Measurements from ENCODE around the gene HLA-B.
"Not testable (repeated sequence)": the region's sequence is repeated elsewhere in the genome, so short reads cannot be mapped to it uniquely, and the experiment has no call there.

The HLA-B gene

GRCh38 chr6:31381666-31382065 lies 24.7 kb upstream of the HLA-B start:
- Histone ChIP-seq H3K9ac (ENCODE audit: insufficient read length, low read depth) (no peak overlapping the region), H3K4me3 (ENCODE audit: insufficient read length, low read depth) (no peak overlapping the region), H3K36me3 (ENCODE audit: insufficient read depth, insufficient read length, low read length) (no peaks in the 10 kb centered on the region), H3K9me3 (ENCODE audit: insufficient read depth, low read length) (no peaks in the 10 kb centered on the region), H3K27me3 (ENCODE audit: insufficient read depth, insufficient read length) (no peaks in the 10 kb centered on the region), H3K4me1 (ENCODE audit: insufficient read depth, insufficient read length) (no peaks in the 10 kb centered on the region)
- no peak for TF ChIP-seq YY1 (IDR thresholded peaks at IDR 0.05; ENCODE audit: insufficient read depth, insufficient read length)
- TF ChIP-seq ZNF274 (IDR thresholded peaks at IDR 0.05; ENCODE audit: low read depth, low read length): no peak
- no peak for TF ChIP-seq SUZ12 (IDR thresholded peaks at IDR 0.05; ENCODE audit: extremely low read depth, insufficient read depth, insufficient read length)
- no peak for DNase-seq (ENCODE audit: low read depth, low spot score)

GRCh38 chr6:31379850-31380249 lies 22.9 kb upstream of the HLA-B start:
- Histone ChIP-seq H3K4me1 (ENCODE audit: insufficient read depth, insufficient read length) (no peaks in the 10 kb centered on the region), H3K4me3 (ENCODE audit: insufficient read length, low read depth) (no peak overlapping the region), H3K9me3 (ENCODE audit: insufficient read depth, low read length) (no peaks in the 10 kb centered on the region), H3K9ac (ENCODE audit: insufficient read length, low read depth) (no peak overlapping the region), H3K36me3 (ENCODE audit: insufficient read depth, insufficient read length, low read length) (no peaks in the 10 kb centered on the region), H3K27me3 (ENCODE audit: insufficient read depth, insufficient read length) (no peaks in the 10 kb centered on the region)
- no peak for DNase-seq (ENCODE audit: low read depth, low spot score)
- TF ChIP-seq ZNF274 (IDR thresholded peaks at IDR 0.05; ENCODE audit: low read depth, low read length) (no peak), YY1 (IDR thresholded peaks at IDR 0.05; ENCODE audit: insufficient read depth, insufficient read length) (no peak), SUZ12 (IDR thresholded peaks at IDR 0.05; ENCODE audit: extremely low read depth, insufficient read depth, insufficient read length) (no peak)

- H3K9ac ChIP-seq (ENCODE audit: insufficient read length, low read depth): no peak overlapping the region
- no peak for DNase-seq (ENCODE audit: low read depth, low spot score)
- no peaks in the 10 kb centered on the region for H3K9me3 ChIP-seq (ENCODE audit: insufficient read depth, low read length)
- no peaks in the 10 kb centered on the region for H3K36me3 ChIP-seq (ENCODE audit: insufficient read depth, insufficient read length, low read length)
- H3K4me1 ChIP-seq (ENCODE audit: insufficient read depth, insufficient read length): no peaks in the 10 kb centered on the region
- no peaks in the 10 kb centered on the region for H3K27me3 ChIP-seq (ENCODE audit: insufficient read depth, insufficient read length)
- no peak overlapping the region for H3K4me3 ChIP-seq (ENCODE audit: insufficient read length, low read depth)
- no peak for TF ChIP-seq ZNF274 (IDR thresholded peaks at IDR 0.05; ENCODE audit: low read depth, low read length)
- TF ChIP-seq SUZ12 (IDR thresholded peaks at IDR 0.05; ENCODE audit: extremely low read depth, insufficient read depth, insufficient read length): no peak
- no peak for TF ChIP-seq YY1 (IDR thresholded peaks at IDR 0.05; ENCODE audit: insufficient read depth, insufficient read length)
Measured at GRCh38 chr6:31378721-31379103, 21.7 kb upstream of the HLA-B start.

GRCh38 chr6:31378062-31378720 lies 21.2 kb upstream of the HLA-B start:
- no peak for DNase-seq (ENCODE audit: low read depth, low spot score)
- Histone ChIP-seq H3K27me3 (ENCODE audit: insufficient read depth, insufficient read length) (no peaks in the 10 kb centered on the region), H3K36me3 (ENCODE audit: insufficient read depth, insufficient read length, low read length) (no peaks in the 10 kb centered on the region), H3K4me3 (ENCODE audit: insufficient read length, low read depth) (no peak overlapping the region), H3K9me3 (ENCODE audit: insufficient read depth, low read length) (no peaks in the 10 kb centered on the region), H3K9ac (ENCODE audit: insufficient read length, low read depth) (no peak overlapping the region), H3K4me1 (ENCODE audit: insufficient read depth, insufficient read length) (no peaks in the 10 kb centered on the region)
- no peak for TF ChIP-seq ZNF274 (IDR thresholded peaks at IDR 0.05; ENCODE audit: low read depth, low read length)
- TF ChIP-seq YY1 (IDR thresholded peaks at IDR 0.05; ENCODE audit: insufficient read depth, insufficient read length): no peak
- TF ChIP-seq SUZ12 (IDR thresholded peaks at IDR 0.05; ENCODE audit: extremely low read depth, insufficient read depth, insufficient read length): no peak

GRCh38 chr6:31377029-31377428 lies 20.1 kb upstream of the HLA-B start:
- Histone ChIP-seq H3K4me1 (ENCODE audit: insufficient read depth, insufficient read length) (no peaks in the 10 kb centered on the region), H3K9ac (ENCODE audit: insufficient read length, low read depth) (no peak overlapping the region), H3K4me3 (ENCODE audit: insufficient read length, low read depth) (no peak overlapping the region), H3K36me3 (ENCODE audit: insufficient read depth, insufficient read length, low read length) (no peaks in the 10 kb centered on the region), H3K27me3 (ENCODE audit: insufficient read depth, insufficient read length) (no peaks in the 10 kb centered on the region), H3K9me3 (ENCODE audit: insufficient read depth, low read length) (no peaks in the 10 kb centered on the region)
- no peak for DNase-seq (ENCODE audit: low read depth, low spot score)
- TF ChIP-seq ZNF274 (IDR thresholded peaks at IDR 0.05; ENCODE audit: low read depth, low read length) (no peak), SUZ12 (IDR thresholded peaks at IDR 0.05; ENCODE audit: extremely low read depth, insufficient read depth, insufficient read length) (no peak), YY1 (IDR thresholded peaks at IDR 0.05; ENCODE audit: insufficient read depth, insufficient read length) (no peak)

GRCh38 chr6:31375699-31376098 lies 18.7 kb upstream of the HLA-B start:
- Histone ChIP-seq H3K4me1 (ENCODE audit: insufficient read depth, insufficient read length) (no peaks in the 10 kb centered on the region), H3K4me3 (ENCODE audit: insufficient read length, low read depth) (no peak overlapping the region), H3K9ac (ENCODE audit: insufficient read length, low read depth) (no peak overlapping the region), H3K9me3 (ENCODE audit: insufficient read depth, low read length) (no peaks in the 10 kb centered on the region), H3K36me3 (ENCODE audit: insufficient read depth, insufficient read length, low read length) (no peaks in the 10 kb centered on the region), H3K27me3 (ENCODE audit: insufficient read depth, insufficient read length) (no peaks in the 10 kb centered on the region)
- TF ChIP-seq ZNF274 (IDR thresholded peaks at IDR 0.05; ENCODE audit: low read depth, low read length) (no peak), YY1 (IDR thresholded peaks at IDR 0.05; ENCODE audit: insufficient read depth, insufficient read length) (no peak), SUZ12 (IDR thresholded peaks at IDR 0.05; ENCODE audit: extremely low read depth, insufficient read depth, insufficient read length) (no peak)
- no peak for DNase-seq (ENCODE audit: low read depth, low spot score)

- H3K36me3 ChIP-seq (ENCODE audit: insufficient read depth, insufficient read length, low read length); H3K27me3 ChIP-seq (ENCODE audit: insufficient read depth, insufficient read length); DNase-seq (ENCODE audit: low read depth, low spot score); H3K9me3 ChIP-seq (ENCODE audit: insufficient read depth, low read length); H3K9ac ChIP-seq (ENCODE audit: insufficient read length, low read depth); H3K4me3 ChIP-seq (ENCODE audit: insufficient read length, low read depth); H3K4me1 ChIP-seq (ENCODE audit: insufficient read depth, insufficient read length): not testable (repeated sequence)
Measured at GRCh38 chr6:31374118-31374517, 17.1 kb upstream of the HLA-B start.

All from NT2/D1 (cell line).